NCI-H460 (cell line): ENCODE measurements around the gene ZNF580. TPM values are rescaled to one million over a fixed set of nuclear protein-coding genes. Genes with fewer than 3 reads are reported as not detected.

Experiments
- DNase-seq: peaks from one replicate; pipeline ENCODE4 v3.0.0-alpha.2; 2016; ENCODE audit warnings: low read depth; ENCODE audit errors: extremely low read depth
- total RNA-seq: library from RNA; depleted of rRNA; stranded (reverse); fragments of >200 nt; shearing (Covaris generic); gene quantifications from 2 replicates; pipeline ENCODE4 v1.2.3, GENCODE V29; 2014

The ZNF580 gene
- total RNA-seq, 1 experiment from 2014 or later, result 8.9 TPM

GRCh38 chr19:55605637-55606470, 34.9 kb upstream of the ZNF580 start, which contains the start of gene ZNF865:
ZNF865 (plus strand) TSS chr19:55605647; CDS start chr19:55613619, 7,972 bp downstream.
- DNase-seq, result peak; percentile 71

- no peak for DNase-seq
Observed at GRCh38 chr19:55606471-55606787, 34.4 kb upstream of the ZNF580 start.

- no peak for DNase-seq
Observed at GRCh38 chr19:55606817-55607216, 34.0 kb upstream of the ZNF580 start.

GRCh38 chr19:55609326-55609725, 31.5 kb upstream of the ZNF580 start:
- no peak for DNase-seq

GRCh38 chr19:55611300-55611982, 29.4 kb upstream of the ZNF580 start:
- DNase-seq, result no peak

- DNase-seq, result no peak
Observed at GRCh38 chr19:55611983-55612645, 28.7 kb upstream of the ZNF580 start.

GRCh38 chr19:55613396-55613795, 27.4 kb upstream of the ZNF580 start:
- no peak for DNase-seq

GRCh38 chr19:55613930-55614710, 26.7 kb upstream of the ZNF580 start:
- DNase-seq, result no peak

- DNase-seq, result no peak
Observed at GRCh38 chr19:55614711-55615542, 25.9 kb upstream of the ZNF580 start.

GRCh38 chr19:55615543-55616394, 25.0 kb upstream of the ZNF580 start:
- DNase-seq, result no peak

- no peak for DNase-seq
Observed at GRCh38 chr19:55616395-55616875, 24.4 kb upstream of the ZNF580 start.

GRCh38 chr19:55617426-55617825, 23.4 kb upstream of the ZNF580 start:
- DNase-seq, result no peak

GRCh38 chr19:55618426-55618825, 22.4 kb upstream of the ZNF580 start:
- DNase-seq, result no peak

- DNase-seq, result no peak
Observed at GRCh38 chr19:55619286-55619685, 21.5 kb upstream of the ZNF580 start.

GRCh38 chr19:55620410-55621204, 20.2 kb upstream of the ZNF580 start:
- no peak for DNase-seq

- no peak for DNase-seq
Observed at GRCh38 chr19:55621205-55621672, 19.6 kb upstream of the ZNF580 start.

- no peak for DNase-seq
Observed at GRCh38 chr19:55621673-55622231, 19.1 kb upstream of the ZNF580 start.
